Measurements from ENCODE around the gene DBI. TPM values are rescaled to one million over a fixed set of nuclear protein-coding genes. Genes with fewer than 3 reads are reported as not detected.

The DBI gene
- polyA plus RNA-seq, 2 of the 4 experiments (the other 2 are of a cell fraction) = 339 to 823 TPM

GRCh38 chr2:119333833-119334232 is 32.9 kb upstream of the DBI start:
- POLR2A ChIA-PET = no interaction called here
- 91% methylated on average over 2 of the region's 2 CpGs for WGBS (ENCODE audit: missing lambda C conversion rate)

GRCh38 chr2:119337749-119338148 is 29.0 kb upstream of the DBI start:
- no peak overlapping the region for H3K4me3 ChIP-seq
- H3K4me2 ChIP-seq = no peak overlapping the region
- FAIRE-seq (no peak), ATAC-seq (no peak), DNase-seq (ENCODE audit: low read depth in 1 of 2, low spot score in 1 of 2) (no peak)
- H3K27ac ChIP-seq = no peak overlapping the region
- H3K4me1 ChIP-seq = no peaks in the 10 kb centered on the region
- WGBS (ENCODE audit: missing lambda C conversion rate) = 82% methylated on average over 2 of the region's 2 CpGs
- H3K9me3 ChIP-seq = no peaks in the 10 kb centered on the region
- POLR2A ChIA-PET = no interaction called here
- CTCF ChIA-PET = no interaction called here
- TF ChIP-seq POLR2A (IDR thresholded peaks at IDR 0.05; ENCODE audit: low read length) (no peak), HOXB13 (CRISPR knock-in tag; IDR thresholded peaks at IDR 0.05; ENCODE audit: low read depth) (no peak), CTCF (IDR thresholded peaks at IDR 0.05) (no peak), RFX5 (IDR thresholded peaks at IDR 0.05) (no peak), KDM5A (IDR thresholded peaks at IDR 0.05) (no peak), JUNB (IDR thresholded peaks at IDR 0.05) (no peak), TP53 (CRISPR knock-in tag; IDR thresholded peaks at IDR 0.05) (no peak), PBX3 (IDR thresholded peaks at IDR 0.05) (no peak)

More at GRCh38 chr2:119333833-119334232, 32.9 kb upstream of the DBI start:
- no peak for TF ChIP-seq MAX (IDR thresholded peaks at IDR 0.05)
- TF ChIP-seq GATA3 (IDR thresholded peaks at IDR 0.05; ENCODE audit: borderline replicate concordance) = no peak
- TF ChIP-seq RNF2 (IDR thresholded peaks at IDR 0.05; ENCODE audit: borderline replicate concordance, low read depth) = no peak
- TF ChIP-seq NPAS2 (CRISPR knock-in tag; IDR thresholded peaks at IDR 0.05; ENCODE audit: borderline replicate concordance) = no peak
- Histone ChIP-seq H3K4me2 (no peak overlapping the region), H3K4me1 (no peaks in the 10 kb centered on the region), H3K27ac (no peak overlapping the region), H3K4me3 (no peak overlapping the region), H3K9me3 (no peaks in the 10 kb centered on the region)
- ATAC-seq (no peak), FAIRE-seq (no peak), DNase-seq (ENCODE audit: low read depth in 1 of 2, low spot score in 1 of 2) (no peak)
- CTCF ChIA-PET = no interaction called here

GRCh38 chr2:119338272-119338671 is 28.5 kb upstream of the DBI start:
- no peak for FAIRE-seq
- no peak overlapping the region for H3K27ac ChIP-seq
- 87% methylated on average over 2 of the region's 2 CpGs for WGBS (ENCODE audit: missing lambda C conversion rate)
- no peak overlapping the region for H3K4me2 ChIP-seq
- no peaks in the 10 kb centered on the region for H3K4me1 ChIP-seq
- ATAC-seq = no peak
- DNase-seq (ENCODE audit: low read depth in 1 of 2, low spot score in 1 of 2) = no peak
- no peak for TF ChIP-seq ESRRA (IDR thresholded peaks at IDR 0.05; ENCODE audit: borderline replicate concordance, low read length)
- no peak for TF ChIP-seq ZSCAN20 (CRISPR knock-in tag; IDR thresholded peaks at IDR 0.05)
- TF ChIP-seq KDM5A (IDR thresholded peaks at IDR 0.05) = no peak
- TF ChIP-seq HOXB13 (CRISPR knock-in tag; IDR thresholded peaks at IDR 0.05; ENCODE audit: low read depth) = no peak
- TF ChIP-seq HMGXB4 (CRISPR knock-in tag; IDR thresholded peaks at IDR 0.05; ENCODE audit: borderline replicate concordance) = no peak
- no peak for TF ChIP-seq BCL3 (IDR thresholded peaks at IDR 0.05)
- TF ChIP-seq ZC3H11A (IDR thresholded peaks at IDR 0.05) = no peak
- TF ChIP-seq MAZ (IDR thresholded peaks at IDR 0.05; ENCODE audit: borderline replicate concordance, low read depth, low read length) = no peak
- no peak for TF ChIP-seq KDM1A (IDR thresholded peaks at IDR 0.05; ENCODE audit: low read depth)
- TF ChIP-seq RNF2 (IDR thresholded peaks at IDR 0.05; ENCODE audit: borderline replicate concordance, low read depth) = no peak
- no peak for TF ChIP-seq POLR2A (IDR thresholded peaks at IDR 0.05; ENCODE audit: low read length)
- TF ChIP-seq HOXA7 (CRISPR knock-in tag; IDR thresholded peaks at IDR 0.05) = no peak
- TF ChIP-seq FOSB (CRISPR knock-in tag; IDR thresholded peaks at IDR 0.05) = no peak
- no peak for TF ChIP-seq JUNB (IDR thresholded peaks at IDR 0.05)
- no peak for TF ChIP-seq NPAS2 (CRISPR knock-in tag; IDR thresholded peaks at IDR 0.05; ENCODE audit: borderline replicate concordance)
- CTCF ChIA-PET = no interaction called here
- H3K9me3 ChIP-seq = no peaks in the 10 kb centered on the region
- H3K4me3 ChIP-seq = no peak overlapping the region
- POLR2A ChIA-PET = no interaction called here
